SU-DHL-6 (cell line): ENCODE data around the gene POR.
"Not testable (repeated sequence)": the region's sequence is repeated elsewhere in the genome, so short reads cannot be mapped to it uniquely, and the experiment has no call there.

ENCODE experiments used
- H2AFZ ChIP-seq: fragments of 200-600 bp; sonication (generic); 2 replicates; pipeline ENCODE4 v1.6.1; 2014; ENCODE audit warnings: low read depth, mild to moderate bottlenecking, moderate library complexity, mixed read lengths, antibody characterized with exemption, low read length; ENCODE audit not compliant: severe bottlenecking
- H3F3A ChIP-seq: fragments of 200-600 bp; shearing (Covaris generic); 2 replicates; pipeline ENCODE4 v1.6.0; 2016; ENCODE audit warnings: antibody characterized with exemption, mild to moderate bottlenecking; ENCODE audit not compliant: insufficient read depth
- H3K27ac ChIP-seq: fragments of 200-600 bp; sonication (generic); 2 replicates; pipeline ENCODE4 v1.5.1; 2016; ENCODE audit warnings: low read depth, mild to moderate bottlenecking, low read length, moderate library complexity, mixed read lengths
- H3K27me3 ChIP-seq: fragments of 200-600 bp; sonication (generic), shearing (Covaris generic); 2 replicates; pipeline ENCODE4 v1.6.0; 2014; ENCODE audit warnings: mild to moderate bottlenecking, low read length
- H3K36me3 ChIP-seq: fragments of 200-600 bp; sonication (generic); 2 replicates; pipeline ENCODE4 v1.6.1; 2014; ENCODE audit warnings: mild to moderate bottlenecking, low read length, mixed read lengths
- H3K4me2 ChIP-seq: fragments of 300-600, 200-600 bp; shearing (Covaris generic), sonication (generic); 2 replicates; pipeline ENCODE4 v1.6.0; 2014; ENCODE audit warnings: low read length, low read depth, mild to moderate bottlenecking; ENCODE audit not compliant: poor library complexity, severe bottlenecking
- H3K4me3 ChIP-seq: fragments of 200-600 bp; sonication (generic); 2 replicates; pipeline ENCODE4 v1.5.1; 2014; ENCODE audit warnings: antibody characterized with exemption, low read length, mild to moderate bottlenecking, mixed read lengths; ENCODE audit not compliant: insufficient read depth, poor library complexity, severe bottlenecking
- H3K79me2 ChIP-seq: fragments of 200-600 bp; sonication (generic); 2 replicates; pipeline ENCODE4 v1.6.1; 2014; ENCODE audit warnings: mild to moderate bottlenecking, low read length, moderate library complexity; ENCODE audit not compliant: insufficient read depth
- H3K9ac ChIP-seq: fragments of 200-600 bp; sonication (generic); 2 replicates; pipeline ENCODE4 v1.7.0; 2014; ENCODE audit warnings: mild to moderate bottlenecking, low read length
- H3K9me2 ChIP-seq: fragments of 200-600 bp; sonication (generic); replicated peaks from 2 replicates; pipeline ENCODE4 v1.6.1; 2014; ENCODE audit warnings: low read length; ENCODE audit not compliant: insufficient read depth
- H3K9me3 ChIP-seq: fragments of 200-600 bp; sonication (generic); 2 replicates; pipeline ENCODE4 v1.6.1; 2014; ENCODE audit warnings: low read length, mixed read lengths; ENCODE audit not compliant: insufficient read depth
- H4K20me1 ChIP-seq: fragments of 200-600 bp; sonication (generic); 2 replicates; pipeline ENCODE4 v1.6.1; 2014; ENCODE audit warnings: low read depth, mild to moderate bottlenecking, antibody characterized with exemption, low read length, moderate library complexity, mixed read lengths
- EZH2phosphoT487 ChIP-seq: fragments of 200-600 bp; sonication (generic), shearing (Covaris generic); conservative IDR thresholded peaks from 2 replicates; pipeline ENCODE4 v1.6.1; 2018; ENCODE audit warnings: mild to moderate bottlenecking, antibody characterized with exemption, low read length, moderate library complexity, mixed read lengths
- TF ChIP-seq, protein P1 (sequence below): fragments of 200-600 bp; sonication (generic); IDR thresholded peaks from one replicate; pipeline ENCODE4 v1.5.1; 2017; ENCODE audit warnings: antibody characterized with exemption, mild to moderate bottlenecking, low read length, moderate library complexity; ENCODE audit not compliant: insufficient read depth, poor library complexity, severe bottlenecking

Gene POR

DNA sequence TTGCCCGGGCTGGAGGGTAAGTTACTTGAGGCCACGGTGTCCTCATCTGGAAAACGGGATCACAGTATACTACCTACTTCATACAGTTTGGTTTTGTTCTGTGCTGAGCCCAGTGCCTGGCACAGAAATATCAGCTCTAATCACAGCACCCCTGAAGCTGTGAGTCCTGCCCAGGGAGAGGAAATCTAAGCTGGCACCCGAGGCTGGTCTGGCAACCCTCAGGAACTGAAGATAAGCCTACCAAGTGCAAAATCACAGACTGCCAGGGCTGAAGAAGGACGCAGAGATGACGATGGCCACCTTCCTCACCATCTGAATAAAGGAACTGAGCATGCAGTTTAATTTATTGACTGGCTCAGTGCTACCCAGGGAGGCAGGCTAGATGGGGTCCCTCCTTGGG lies 87.2 kb downstream of the POR start:
- H3K4me2 ChIP-seq = no peak overlapping the region
- TF ChIP-seq, protein P1, sequence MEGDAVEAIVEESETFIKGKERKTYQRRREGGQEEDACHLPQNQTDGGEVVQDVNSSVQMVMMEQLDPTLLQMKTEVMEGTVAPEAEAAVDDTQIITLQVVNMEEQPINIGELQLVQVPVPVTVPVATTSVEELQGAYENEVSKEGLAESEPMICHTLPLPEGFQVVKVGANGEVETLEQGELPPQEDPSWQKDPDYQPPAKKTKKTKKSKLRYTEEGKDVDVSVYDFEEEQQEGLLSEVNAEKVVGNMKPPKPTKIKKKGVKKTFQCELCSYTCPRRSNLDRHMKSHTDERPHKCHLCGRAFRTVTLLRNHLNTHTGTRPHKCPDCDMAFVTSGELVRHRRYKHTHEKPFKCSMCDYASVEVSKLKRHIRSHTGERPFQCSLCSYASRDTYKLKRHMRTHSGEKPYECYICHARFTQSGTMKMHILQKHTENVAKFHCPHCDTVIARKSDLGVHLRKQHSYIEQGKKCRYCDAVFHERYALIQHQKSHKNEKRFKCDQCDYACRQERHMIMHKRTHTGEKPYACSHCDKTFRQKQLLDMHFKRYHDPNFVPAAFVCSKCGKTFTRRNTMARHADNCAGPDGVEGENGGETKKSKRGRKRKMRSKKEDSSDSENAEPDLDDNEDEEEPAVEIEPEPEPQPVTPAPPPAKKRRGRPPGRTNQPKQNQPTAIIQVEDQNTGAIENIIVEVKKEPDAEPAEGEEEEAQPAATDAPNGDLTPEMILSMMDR = no peak
- no peak for TF ChIP-seq EZH2phosphoT487
- no peaks in the 10 kb centered on the region for H4K20me1 ChIP-seq
- H3K27ac ChIP-seq = no peak overlapping the region
- H3K36me3 ChIP-seq = peaks cover 2% of the 10 kb centered on the region; the same call in 1 of the 2 replicates
- no peak overlapping the region for H2AFZ ChIP-seq
- H3K79me2 ChIP-seq = no peaks in the 10 kb centered on the region
- H3K4me3 ChIP-seq = no peak overlapping the region
- no peaks in the 10 kb centered on the region for H3K27me3 ChIP-seq
- H3K9me2 ChIP-seq = no peaks in the 10 kb centered on the region
- no peak overlapping the region for H3K9ac ChIP-seq
- H3F3A ChIP-seq = 0 out of 2 replicates have a peak, but pooled peaks cover 3% of the 10 kb centered on the region
- H3K9me3 ChIP-seq = no peaks in the 10 kb centered on the region

DNA sequence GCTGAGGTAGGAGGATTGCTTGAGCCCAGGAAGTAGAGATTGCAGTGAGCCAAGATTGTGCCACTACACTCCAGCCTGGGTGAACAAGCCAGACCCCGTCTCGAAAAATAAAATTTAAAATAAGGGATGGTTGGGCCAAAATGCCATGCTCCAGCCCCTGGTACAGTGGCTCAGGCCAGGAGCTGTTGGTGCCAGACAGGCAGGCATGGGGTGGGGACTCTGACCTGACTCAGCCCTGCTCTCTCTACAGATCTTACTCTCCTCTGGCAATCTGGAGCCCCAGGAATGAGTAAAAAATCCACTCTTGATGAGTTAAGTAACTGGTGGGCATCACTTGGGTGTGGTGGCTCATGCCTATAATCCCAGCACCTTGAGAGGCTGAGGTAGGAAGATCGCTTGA lies 87.9 kb downstream of the POR start:
- TF ChIP-seq EZH2phosphoT487 = no peak
- no peaks in the 10 kb centered on the region for H3K9me3 ChIP-seq
- no peaks in the 10 kb centered on the region for H3K27me3 ChIP-seq
- H2AFZ ChIP-seq = no peak overlapping the region
- H3K9me2 ChIP-seq = no peaks in the 10 kb centered on the region
- no peaks in the 10 kb centered on the region for H3F3A ChIP-seq
- H3K36me3 ChIP-seq = peaks cover 2% of the 10 kb centered on the region; the same call in 1 of the 2 replicates
- no peak overlapping the region for H3K4me2 ChIP-seq
- no peaks in the 10 kb centered on the region for H4K20me1 ChIP-seq
- H3K9ac ChIP-seq = no peak overlapping the region
- H3K4me3 ChIP-seq = no peak overlapping the region
- H3K79me2 ChIP-seq = no peaks in the 10 kb centered on the region
- no peak overlapping the region for H3K27ac ChIP-seq

DNA sequence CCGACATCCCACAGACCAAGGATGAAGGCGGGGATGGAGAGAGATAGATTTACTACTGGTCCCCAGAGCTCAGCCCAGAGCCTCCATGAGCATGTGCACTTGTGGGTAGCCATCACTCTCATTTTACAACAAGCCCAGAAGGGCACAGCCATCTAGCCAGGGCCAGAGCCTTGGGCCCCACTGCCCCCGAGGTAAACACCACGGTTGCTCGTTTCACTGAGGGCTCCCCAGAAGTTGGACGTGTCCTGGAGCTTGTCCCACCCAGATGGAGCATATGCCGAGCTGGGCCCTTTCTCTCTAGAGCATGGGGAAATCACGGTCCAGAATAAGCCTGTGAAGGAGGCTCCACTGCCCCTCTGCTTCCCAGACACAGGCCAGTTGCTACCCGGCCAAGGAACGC lies 88.4 kb downstream of the POR start:
- H2AFZ ChIP-seq = no peak overlapping the region
- H3K27ac ChIP-seq = no peak overlapping the region
- no peak overlapping the region for H3K9ac ChIP-seq
- no peak overlapping the region for H3K4me3 ChIP-seq
- no peaks in the 10 kb centered on the region for H3K27me3 ChIP-seq
- no peaks in the 10 kb centered on the region for H3F3A ChIP-seq
- H3K79me2 ChIP-seq = no peaks in the 10 kb centered on the region
- H3K4me2 ChIP-seq = no peak overlapping the region
- no peaks in the 10 kb centered on the region for H3K9me2 ChIP-seq
- no peaks in the 10 kb centered on the region for H4K20me1 ChIP-seq
- TF ChIP-seq EZH2phosphoT487 = no peak
- TF ChIP-seq, protein P1 = no peak
- peaks cover 2% of the 10 kb centered on the region; the same call in 1 of the 2 replicates for H3K36me3 ChIP-seq
- H3K9me3 ChIP-seq = no peaks in the 10 kb centered on the region

DNA sequence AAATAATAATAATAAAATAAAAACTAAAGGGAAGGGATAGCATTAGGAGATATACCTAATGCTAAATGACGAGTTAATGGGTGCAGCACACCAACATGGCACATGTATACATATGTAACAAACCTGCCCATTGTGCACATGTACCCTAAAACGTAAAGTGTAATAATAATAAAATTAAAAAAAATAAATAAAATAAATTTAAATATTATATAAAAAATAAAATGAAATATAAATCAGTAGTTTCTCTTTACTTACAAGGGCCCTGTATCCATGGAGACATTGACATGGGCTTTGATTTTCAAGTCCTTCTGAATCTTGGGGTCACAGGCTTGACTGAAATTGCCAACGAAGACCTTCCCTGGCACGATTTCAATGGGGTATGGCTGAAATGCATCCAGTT lies 90.0 kb downstream of the POR start:
- not testable (repeated sequence) for H3K9ac ChIP-seq, H3K27me3 ChIP-seq, H3K4me2 ChIP-seq, H3K79me2 ChIP-seq, H3K4me3 ChIP-seq, H4K20me1 ChIP-seq, H3K9me3 ChIP-seq, H3K9me2 ChIP-seq, H3F3A ChIP-seq, H3K36me3 ChIP-seq, H3K27ac ChIP-seq, H2AFZ ChIP-seq
